Activated CD8-positive, alpha-beta memory T cell treated with anti-CD3 and anti-CD28 coated beads, Interleukin-2, amount 50 U/mL, for 1 hour (primary cell): ENCODE measurements around the gene MANF.
A peak's percentile ranks its signal among the peaks of the same experiment; 100 is the strongest.

Source experiments
- DNase-seq: peaks from one replicate; pipeline ENCODE4 v3.0.0-alpha.2; 2020; ENCODE audit errors: extremely low read depth

MANF gene

DNA sequence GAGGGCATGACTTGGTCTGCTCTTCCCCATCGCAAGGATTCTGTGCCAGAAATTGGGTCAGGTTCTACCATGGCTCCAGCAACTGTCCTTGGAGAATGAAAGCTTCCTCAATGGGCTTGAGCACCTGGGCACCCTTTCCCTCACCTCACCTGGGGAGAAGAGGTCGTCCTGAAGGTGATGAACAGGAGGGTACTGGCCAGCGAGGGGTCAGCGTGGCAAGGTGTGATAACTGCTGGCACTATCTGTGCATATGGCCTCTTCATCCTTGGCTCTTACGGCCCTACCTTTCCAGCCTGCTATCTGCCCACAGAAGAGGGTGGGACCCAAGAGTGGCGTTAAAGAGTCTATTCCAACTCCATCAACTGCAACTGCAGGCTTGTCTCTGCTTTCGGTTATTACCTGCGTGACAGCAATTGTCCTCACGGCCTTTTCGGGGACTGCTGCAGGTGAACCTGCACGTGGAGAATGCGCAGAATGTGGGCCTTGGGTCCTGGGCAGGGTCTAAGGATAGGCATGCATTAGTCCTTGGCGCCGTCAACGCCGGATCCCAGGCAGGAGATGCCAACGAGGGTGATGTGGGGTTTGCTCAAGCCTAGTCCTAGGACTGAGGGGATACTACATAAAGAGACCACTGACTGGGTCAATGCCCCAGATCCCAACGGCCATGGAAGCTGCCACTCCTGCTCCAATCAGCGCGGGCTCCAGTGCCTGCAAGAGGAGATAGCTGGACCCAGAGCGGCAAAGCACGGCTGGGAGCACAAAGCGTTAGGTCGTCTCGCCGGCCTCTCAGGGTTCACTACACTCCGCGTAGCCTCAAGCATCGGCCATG, 5.4 kb downstream of the MANF start:
- DNase-seq, result no peak

DNA sequence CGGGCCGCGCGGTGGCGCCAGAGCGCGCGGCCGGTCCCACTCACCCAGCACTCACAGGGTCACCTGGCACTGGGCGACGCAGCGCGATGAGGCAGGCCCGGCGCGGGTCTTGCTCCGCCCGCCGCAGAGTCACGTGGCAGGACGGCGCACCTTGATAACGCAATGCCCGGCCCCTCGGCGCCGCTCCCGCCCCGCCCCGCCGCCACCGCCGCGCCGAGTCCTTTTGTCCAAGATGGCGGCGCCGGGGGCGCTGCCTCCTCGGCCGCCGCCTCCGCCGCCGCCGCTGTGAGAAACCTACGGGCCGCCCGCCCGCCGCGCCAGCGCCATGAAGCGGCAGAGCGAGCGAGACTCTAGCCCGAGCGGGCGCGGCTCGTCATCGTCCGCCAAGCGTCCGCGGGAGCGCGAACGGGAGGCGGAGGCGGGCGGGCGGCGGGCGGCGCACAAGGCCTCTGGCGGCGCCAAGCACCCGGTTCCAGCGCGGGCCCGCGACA, 6.0 kb downstream of the MANF start, which contains the start of gene RBM15B:
RBM15B (plus strand) TSS at position 211 of the 491 bp plus-strand sequence; CDS start at position 326, 115 bp downstream.
- DNase-seq, result peak; percentile 92

DNA sequence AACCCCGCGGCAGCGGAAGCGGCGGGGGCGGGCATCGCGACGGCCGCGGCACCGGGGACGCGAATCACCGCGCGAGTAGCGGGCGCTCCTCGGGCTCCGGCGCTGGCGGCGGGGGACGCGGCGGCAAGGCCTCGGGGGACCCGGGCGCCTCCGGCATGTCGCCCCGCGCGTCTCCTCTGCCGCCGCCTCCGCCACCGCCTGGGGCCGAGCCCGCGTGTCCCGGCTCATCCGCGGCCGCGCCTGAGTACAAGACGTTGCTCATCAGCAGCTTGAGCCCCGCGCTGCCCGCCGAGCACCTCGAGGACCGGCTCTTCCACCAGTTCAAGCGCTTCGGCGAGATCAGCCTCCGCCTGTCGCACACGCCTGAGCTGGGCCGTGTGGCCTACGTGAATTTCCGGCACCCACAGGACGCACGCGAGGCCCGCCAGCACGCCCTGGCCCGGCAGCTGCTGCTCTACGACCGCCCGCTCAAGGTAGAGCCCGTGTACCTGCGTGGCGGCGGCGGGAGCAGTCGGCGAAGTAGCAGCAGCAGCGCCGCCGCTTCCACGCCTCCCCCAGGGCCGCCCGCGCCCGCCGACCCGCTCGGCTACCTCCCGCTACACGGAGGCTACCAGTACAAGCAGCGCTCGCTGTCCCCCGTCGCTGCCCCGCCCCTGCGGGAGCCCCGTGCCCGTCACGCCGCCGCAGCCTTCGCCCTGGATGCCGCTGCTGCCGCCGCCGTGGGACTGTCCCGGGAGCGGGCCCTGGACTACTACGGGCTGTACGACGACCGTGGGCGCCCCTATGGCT, 6.7 kb downstream of the MANF start:
- no peak for DNase-seq

DNA sequence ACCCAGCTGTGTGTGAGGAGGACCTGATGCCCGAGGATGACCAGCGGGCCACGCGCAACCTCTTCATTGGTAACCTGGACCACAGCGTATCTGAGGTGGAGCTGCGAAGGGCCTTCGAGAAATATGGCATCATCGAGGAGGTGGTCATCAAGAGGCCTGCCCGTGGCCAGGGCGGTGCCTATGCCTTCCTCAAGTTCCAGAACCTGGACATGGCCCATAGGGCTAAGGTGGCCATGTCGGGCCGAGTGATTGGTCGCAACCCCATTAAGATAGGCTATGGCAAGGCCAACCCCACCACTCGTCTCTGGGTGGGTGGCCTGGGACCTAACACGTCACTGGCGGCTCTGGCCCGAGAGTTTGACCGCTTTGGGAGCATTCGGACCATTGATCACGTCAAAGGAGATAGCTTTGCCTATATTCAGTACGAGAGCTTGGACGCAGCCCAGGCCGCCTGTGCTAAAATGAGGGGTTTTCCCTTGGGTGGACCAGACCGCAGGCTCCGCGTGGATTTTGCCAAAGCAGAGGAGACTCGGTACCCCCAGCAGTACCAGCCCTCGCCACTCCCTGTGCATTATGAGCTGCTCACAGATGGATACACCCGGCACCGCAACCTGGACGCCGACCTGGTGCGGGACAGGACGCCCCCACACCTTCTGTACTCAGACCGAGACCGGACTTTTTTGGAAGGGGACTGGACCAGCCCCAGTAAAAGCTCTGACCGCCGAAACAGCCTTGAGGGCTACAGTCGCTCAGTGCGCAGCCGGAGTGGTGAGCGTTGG, 7.5 kb downstream of the MANF start:
- no peak for DNase-seq

DNA sequence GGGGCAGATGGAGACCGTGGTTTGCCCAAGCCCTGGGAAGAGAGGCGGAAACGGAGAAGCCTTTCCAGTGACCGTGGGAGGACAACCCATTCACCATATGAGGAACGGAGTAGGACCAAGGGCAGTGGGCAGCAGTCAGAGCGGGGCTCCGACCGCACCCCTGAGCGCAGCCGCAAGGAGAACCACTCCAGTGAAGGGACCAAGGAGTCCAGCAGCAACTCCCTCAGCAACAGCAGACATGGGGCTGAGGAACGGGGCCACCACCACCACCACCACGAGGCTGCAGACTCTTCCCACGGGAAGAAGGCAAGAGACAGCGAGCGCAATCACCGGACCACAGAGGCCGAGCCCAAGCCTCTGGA, 8.0 kb downstream of the MANF start:
- no peak for DNase-seq

DNA sequence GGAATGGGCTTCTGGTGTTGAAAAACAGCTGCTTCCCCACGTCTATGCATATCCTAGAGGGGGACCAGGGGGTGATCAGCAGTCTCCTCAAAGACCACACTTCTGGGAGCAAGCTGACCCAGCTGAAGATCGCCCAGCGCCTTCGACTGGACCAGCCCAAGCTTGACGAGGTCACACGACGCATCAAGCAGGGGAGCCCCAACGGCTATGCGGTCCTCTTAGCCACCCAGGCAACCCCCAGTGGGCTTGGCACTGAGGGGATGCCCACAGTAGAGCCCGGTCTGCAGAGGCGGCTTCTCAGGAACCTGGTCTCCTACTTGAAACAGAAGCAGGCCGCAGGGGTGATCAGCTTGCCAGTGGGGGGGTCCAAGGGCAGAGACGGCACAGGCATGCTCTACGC, 8.5 kb downstream of the MANF start:
- no peak for DNase-seq

DNA sequence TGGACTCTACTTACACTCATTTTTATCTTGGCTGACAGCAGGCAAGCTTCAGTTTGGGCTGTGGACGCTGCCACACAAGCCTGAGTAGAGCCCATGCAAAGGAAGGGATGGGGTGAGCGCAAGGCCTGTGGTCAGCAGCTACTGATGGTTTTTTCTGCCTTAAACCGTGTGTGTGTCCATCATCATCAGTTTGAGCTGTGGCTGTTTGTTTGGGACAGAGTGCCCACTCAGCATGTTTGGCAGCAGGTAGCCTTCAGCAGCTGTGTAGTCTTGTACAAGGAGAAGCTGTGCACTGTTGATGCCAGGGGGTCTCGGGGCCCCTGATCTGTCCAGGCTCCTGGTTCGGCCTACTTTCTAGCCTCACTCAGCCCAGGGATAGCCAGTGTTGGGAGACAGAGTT, 9.4 kb downstream of the MANF start:
- no peak for DNase-seq

DNA sequence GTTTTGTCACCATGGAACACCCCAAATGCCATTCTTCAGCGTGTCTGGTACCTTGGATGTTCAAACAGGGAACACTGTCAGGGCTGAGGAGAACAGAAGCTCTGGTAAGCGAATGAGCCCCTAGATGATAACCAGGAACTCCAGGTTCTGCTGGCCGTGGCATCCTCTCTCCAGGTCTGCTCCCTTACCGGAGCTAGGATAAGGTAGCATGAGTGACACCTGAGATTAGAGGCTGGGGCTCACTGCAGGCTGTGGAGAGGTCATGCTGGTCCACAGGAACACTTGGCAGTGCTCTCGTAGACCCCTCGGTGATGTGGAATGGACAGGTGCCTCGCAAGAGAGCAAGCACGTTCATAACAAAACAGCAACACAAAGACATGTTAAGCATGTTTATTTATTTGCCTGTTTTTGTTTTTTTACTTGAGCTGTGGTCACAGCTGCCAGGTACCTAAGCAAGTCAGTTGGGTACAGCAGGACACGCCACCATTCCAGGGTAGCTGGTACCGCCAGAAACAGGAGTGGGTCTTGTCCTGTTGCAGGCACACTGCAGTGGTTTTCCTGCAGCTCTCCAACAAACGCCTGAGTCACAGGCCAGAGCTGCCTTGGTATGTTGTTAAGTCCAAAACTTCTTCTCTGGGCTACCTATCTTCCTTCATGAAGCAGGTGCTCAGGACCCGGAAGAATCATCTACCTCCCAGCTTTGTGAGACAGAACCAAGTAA, 10.6 kb downstream of the MANF start:
- DNase-seq, result no peak

DNA sequence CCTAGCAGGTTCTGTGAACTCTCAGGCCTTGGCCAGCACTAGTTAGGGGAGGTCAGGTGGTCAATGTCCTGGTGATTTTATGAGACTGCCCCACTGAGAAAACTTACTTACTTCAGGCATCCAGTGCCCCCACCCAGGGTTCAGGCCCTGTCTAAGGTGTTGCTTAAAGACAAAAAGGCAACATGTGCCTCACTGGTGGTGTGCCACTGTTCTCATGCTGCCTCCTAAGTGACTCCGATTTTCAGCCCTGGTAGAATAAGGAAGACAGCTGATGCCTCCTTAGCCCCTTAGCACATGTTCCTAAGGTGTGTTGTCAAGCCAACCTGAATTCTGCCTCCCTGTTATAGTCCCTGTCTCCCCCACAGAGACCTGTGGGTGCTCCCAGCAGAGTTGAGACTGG, 11.3 kb downstream of the MANF start:
- DNase-seq, result no peak

DNA sequence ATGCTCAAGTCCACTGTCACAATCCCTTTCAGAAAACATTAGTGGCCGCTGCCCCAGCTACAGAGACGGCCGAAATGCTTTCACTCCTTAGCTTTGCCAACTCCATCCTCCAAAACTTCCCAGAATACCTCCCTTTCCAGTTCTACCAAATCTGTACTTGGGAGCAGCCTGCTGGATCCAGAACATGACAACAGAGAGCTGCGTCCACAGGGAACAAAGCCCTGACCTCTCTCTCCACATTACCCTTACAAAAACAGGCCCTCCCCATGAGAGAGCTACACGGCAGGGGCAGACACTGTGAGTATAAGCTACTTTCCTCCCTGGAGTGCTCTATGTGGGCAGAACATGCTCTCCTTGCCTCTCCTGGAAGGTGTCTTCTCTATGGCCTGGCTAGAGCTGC, 12.3 kb downstream of the MANF start:
- DNase-seq, result no peak

DNA sequence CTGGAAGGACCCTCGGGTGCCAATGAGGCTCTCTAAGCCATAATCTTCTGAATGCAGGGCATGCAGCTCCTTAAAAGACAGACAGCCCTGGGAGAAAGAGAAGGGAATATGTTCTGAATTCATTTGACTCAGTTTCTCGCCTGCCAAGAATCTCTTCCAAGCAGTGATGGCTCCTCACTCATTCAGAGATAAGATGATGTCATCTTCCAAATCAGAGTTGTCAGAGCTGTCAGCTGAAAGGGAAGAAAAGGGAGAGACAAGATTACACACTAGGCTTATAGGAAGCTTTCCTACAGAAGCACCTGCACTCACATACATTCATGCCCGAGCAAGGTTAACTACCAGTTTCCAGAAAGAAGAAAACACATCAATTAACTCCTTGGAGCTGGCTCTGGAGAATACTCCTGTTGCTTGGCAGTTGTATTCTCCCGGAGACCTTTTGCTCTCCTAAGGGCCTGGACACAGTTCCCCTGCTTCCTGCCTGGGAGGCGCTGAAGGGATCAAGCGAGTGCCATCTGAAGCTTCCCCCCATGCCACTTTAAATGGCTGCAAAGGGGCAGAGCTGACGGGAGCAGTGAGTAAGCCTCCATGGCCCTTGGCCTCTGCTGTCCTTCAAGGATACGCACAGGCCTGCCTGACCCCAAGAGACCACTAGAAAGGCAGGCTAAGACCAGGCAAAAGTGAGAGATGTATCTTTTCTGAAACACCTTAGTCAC, 13.7 kb downstream of the MANF start:
- no peak for DNase-seq

DNA sequence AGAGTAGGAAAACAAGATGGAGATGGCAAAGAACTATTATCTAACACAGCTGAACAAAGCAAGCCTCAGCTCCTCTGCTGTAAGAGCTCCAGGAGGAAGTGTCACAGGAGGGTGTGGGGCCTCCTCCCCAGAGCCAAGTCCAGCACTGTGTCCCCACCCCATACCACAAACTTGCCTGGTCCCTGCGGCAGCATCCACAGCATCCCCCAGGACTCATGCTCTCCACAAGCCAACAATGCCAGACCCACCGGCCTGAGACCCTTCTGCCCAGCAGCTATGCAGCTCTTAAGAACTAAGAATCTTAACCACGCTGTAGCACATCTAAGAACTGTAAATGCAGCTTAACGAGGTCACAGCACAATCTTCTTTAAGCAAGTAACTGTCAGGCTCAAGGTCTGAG, 15.1 kb downstream of the MANF start:
- DNase-seq, result no peak

DNA sequence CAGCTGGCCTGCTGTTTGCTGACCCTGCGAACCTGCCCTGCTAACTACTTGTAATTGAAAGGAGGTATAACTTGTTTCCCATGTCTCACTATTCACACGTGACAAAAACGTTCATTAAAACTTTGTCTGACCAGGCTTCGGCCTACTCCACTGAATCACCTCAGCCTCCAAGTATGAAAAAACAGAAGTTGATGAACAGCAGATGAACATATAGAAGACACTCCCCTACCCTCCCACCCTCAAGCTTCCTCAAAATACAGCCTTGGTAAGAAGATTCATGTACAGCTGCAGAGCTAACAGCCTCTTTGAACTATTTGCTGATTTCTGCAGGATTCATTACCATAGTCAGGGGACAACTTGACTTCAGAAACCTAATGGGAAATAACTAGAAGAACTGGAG, 16.6 kb downstream of the MANF start:
- DNase-seq, result no peak

DNA sequence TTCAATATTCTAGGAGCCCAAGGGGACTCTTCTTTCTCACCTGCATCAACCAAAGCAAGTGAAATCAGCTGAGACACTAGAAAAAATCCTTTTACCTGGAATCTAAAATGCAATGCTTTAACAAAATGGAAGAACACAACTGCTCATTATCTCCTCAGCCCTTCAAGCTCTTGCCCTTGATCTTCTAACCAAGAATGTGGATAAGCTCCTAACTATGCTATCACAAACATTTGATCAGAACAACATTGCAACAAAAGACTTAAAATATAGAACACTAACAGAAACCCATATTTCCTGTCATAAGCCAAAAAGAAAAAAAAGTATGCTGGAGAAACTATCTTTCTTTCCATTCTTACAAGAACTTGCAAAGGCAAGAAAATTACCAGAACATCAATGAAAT, 18.6 kb downstream of the MANF start:
- DNase-seq, result no peak

DNA sequence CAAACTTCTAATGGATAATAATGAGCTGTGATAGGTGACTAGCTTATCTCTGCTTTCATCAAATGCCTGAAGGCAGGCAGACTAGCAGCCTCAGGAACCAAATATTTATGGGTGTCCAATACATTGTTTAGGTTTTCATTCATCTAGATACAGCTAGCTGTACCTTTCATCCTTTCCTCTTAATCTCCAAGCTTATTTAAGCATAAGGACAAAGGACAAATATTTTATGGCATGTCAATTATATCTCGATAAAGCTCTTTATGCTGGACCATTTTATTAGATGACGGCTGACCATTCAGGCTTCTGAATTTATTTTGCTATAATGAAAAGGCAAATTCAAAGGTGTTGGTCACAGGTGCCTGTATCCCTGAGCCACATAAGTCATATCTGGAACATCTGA, 22.9 kb downstream of the MANF start:
- DNase-seq, result no peak

DNA sequence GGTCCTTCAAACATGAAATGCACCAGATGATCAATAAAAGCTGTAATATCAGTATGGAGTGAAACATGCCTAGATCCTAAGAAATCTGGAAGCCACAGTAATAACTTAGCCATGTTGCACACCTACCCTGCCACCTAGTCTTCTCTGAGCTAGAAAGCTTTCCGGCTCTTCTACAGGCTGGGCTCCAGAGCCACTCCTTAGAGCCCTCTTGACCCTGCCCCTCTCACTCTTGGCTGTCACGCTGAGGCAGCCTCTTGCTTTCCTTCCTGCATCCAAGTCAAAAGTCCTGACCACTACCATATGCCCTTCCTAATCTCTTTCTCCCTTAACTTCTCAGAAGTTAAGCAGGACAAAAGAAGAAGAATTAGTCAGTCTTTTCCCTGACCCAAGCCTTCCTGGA, 23.7 kb downstream of the MANF start:
- DNase-seq, result no peak

DNA sequence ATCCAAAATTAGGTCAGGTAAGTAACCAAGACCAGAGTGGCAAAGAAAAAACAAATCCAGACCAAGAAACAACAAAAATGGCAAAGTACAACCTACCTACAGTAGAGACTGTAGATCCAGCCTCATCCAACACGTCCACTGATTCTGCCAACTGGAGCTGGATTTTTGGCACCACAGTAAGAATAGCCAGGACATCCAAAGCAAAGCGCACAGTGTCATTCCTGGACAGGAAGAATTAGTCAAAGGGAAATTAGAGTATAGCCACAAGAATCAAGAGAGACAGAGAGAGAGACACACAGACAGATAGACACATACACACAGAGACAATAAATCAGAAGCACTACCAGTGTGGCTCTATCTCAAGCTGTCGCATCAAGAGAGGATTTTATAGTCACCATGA, 37.1 kb downstream of the MANF start:
- no peak for DNase-seq

DNA sequence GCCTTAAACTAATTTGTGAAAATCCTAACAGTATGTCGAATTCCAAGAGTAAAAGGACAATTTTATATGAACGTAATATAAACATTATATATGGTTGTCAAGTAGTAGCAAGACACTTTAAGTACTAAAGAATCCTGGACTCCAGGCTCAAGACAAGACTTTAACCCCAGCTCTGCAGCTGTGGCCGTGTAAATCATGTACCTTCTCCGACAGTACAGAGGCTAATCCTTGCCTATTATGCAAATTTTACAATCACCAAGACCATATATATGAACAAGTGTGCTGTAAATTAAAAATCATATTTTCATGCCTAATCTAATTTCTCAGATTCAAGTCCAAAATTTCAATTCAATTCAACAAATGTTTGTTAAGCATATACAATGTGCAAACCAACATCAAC, 41.8 kb downstream of the MANF start:
- no peak for DNase-seq

DNA sequence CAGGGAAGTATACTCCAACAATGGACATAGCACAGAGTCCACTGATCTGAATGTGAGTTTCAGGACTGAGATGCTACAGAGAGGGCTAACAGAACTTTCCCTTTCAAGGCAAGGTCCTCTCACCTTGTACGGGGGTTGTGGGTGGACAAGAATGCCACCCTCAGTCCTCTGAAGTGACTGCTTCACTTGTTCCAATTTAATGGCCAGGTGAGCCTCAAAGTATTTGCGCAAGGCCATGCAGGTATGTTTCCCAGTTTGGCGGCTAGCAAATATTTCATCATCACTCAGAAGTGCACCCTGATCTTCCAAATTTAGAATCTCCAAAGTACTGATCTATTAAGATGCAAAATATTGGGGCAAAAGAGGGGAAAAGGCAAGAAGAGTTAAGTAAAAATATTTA, 44.0 kb downstream of the MANF start:
- no peak for DNase-seq

DNA sequence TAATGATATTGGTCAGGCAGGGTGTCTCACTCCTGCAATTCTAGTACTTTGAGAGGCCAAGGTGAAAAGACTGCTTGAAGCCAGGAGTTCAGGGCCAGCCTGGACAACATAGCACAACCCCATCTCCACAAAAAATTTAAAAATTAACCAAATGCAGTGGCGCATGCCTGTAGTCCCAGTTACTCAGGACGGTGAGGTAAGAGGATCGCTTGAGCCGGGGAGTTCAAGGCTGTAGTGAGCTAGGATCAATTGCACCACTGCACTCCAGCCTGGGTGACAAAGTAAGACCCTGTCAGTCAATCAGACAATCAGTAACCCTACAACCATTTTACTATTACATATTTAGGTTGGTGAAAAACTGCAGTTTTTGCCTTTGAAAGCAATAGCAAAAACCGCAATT, 49.0 kb downstream of the MANF start:
- no peak for DNase-seq

DNA sequence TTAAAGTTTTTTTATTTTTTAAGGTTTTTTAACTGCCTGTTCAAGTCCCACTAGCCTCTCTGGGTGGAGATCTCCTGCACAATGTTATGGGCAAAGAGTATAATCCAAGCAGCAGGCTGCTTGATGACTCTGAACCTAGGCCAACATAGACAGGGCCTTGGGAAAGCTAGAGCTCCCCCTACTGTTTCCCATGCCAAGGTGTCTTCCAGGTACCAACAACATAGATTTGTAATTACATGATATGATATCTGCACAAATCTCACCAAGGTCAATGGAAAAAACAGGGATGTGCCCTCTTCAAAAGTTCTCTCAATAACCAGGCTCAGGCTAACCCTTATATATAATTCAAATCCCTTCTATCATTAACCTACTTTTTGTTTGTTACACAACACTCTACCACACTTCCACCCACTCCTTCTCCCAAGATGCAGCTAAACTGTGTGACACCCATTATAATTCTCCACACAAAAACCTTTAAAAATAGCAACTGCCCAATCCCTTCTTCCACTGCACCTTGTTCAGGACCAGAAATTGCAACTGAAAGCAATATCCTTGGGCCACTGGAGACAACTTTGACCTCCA, 49.7 kb downstream of the MANF start:
- no peak for DNase-seq
